ENCODE measurements around the gene B3GAT1. TPM values are rescaled to one million over a fixed set of nuclear protein-coding genes. Genes with fewer than 3 reads are reported as not detected.
"Not testable (repeated sequence)": the region's sequence is repeated elsewhere in the genome, so short reads cannot be mapped to it uniquely, and the experiment has no call there.

Gene B3GAT1
- total and polyA plus RNA-seq, 9 donors: 0.09 to 0.86 (median 0.27) TPM

DNA sequence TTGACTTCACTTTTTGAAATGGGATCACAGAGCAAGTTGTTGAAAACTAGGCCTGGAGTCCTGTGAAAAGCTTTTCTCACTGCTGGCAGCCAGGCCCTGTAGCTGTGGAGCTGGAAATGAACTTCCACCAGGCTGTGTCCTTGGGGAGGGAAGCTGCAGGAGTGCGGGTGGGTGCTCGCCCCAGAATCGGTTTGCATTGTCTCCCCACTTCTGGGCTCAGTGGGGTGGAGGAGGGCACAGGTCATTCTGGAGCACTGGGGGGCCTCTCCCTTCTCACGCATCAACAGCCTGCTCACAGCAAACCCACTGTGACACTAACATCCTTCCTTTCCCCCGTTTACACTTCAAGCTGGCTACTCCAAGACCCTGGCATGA lies 65.1 kb downstream of the B3GAT1 start:
- peaks cover 6% of the 10 kb centered on the region for H3K27me3 ChIP-seq (ENCODE audit: control insufficient read depth, insufficient read depth, low read length)
- no peak overlapping the region for H3K27ac ChIP-seq (ENCODE audit: low read length)
- no peaks in the 10 kb centered on the region for H3K4me1 ChIP-seq (ENCODE audit: control insufficient read depth, insufficient read depth, low read length)
- H3K4me3 ChIP-seq (ENCODE audit: low read length): no peak overlapping the region
- no peaks in the 10 kb centered on the region for H3K9me3 ChIP-seq (replicated peaks; ENCODE audit: control insufficient read depth, low read depth, low read length)
- 71% methylated on average over 5 of the region's 5 CpGs for WGBS (ENCODE audit: insufficient coverage)
- no peaks in the 10 kb centered on the region for H3K36me3 ChIP-seq (ENCODE audit: control insufficient read depth, insufficient read depth, low read length)
- DNase-seq: no peak

DNA sequence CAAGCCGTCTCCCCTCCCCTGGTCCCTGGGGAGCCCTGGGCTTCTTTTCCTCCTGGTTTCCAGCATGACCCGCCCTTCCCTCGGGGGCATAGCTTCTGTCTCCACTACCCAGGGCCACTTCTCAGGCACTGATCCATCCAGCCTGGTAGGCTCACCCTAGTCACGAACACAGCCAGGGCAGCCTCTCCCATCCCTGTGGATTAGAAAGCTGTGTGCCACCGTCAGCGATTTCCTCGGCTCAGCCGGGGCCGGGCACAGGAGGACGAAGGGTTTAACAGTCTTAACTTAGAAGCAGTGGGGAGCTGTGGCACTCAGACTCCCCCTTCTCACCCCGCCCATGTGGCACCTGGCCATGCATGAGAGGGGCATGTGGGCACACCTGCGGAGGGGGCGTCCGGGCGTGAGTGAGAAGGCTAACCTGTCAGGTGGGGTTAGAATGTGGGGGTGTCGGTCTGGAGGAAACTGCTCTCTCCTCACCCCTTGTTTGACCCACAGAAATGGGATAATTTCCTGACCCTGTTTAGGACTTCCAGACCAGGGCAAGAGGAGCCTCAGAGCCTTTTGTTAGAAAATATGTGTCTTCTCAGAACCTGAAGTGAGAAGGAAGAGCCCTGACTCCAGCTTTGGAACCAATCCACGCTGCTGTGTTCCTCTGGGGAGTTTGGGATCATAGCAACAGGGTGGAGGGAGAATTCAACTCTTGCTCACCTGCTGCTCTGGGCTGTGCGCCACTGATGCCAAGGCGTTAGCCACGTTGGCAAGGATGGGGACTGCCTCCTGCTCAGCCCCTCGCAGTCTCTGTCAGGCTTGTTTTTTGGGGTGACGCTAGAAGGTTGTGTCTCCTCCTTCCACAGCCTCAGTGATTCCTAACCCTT lies 65.7 kb downstream of the B3GAT1 start:
- H3K27me3 ChIP-seq (ENCODE audit: control insufficient read depth, insufficient read depth, low read length): peaks cover 6% of the 10 kb centered on the region
- DNase-seq: no peak
- no peaks in the 10 kb centered on the region for H3K4me1 ChIP-seq (ENCODE audit: control insufficient read depth, insufficient read depth, low read length)
- H3K9me3 ChIP-seq (replicated peaks; ENCODE audit: control insufficient read depth, low read depth, low read length): no peaks in the 10 kb centered on the region
- H3K27ac ChIP-seq (ENCODE audit: low read length): no peak overlapping the region
- no peak overlapping the region for H3K4me3 ChIP-seq (ENCODE audit: low read length)
- no peaks in the 10 kb centered on the region for H3K36me3 ChIP-seq (ENCODE audit: control insufficient read depth, insufficient read depth, low read length)
- WGBS (ENCODE audit: insufficient coverage): 68% methylated on average over 11 of the region's 22 CpGs

DNA sequence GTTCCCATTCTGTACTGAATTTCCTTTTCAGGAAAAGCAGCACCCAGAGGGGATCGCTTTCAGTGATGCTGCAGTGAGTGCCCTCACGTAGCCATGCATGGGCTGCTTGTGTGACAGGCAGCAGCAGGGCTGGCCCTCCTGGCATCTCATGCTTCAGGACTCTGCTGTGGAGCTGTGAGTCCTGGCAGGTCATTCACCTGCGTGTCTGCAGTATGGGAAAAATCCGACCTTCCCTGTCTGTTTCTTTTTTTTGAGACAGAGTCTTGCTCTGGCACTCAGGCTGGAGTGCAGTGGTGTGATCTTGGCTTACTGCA lies 66.8 kb downstream of the B3GAT1 start:
- Histone ChIP-seq H3K4me1 (ENCODE audit: control insufficient read depth, insufficient read depth, low read length) (no peaks in the 10 kb centered on the region), H3K27me3 (ENCODE audit: control insufficient read depth, insufficient read depth, low read length) (peaks cover 6% of the 10 kb centered on the region), H3K4me3 (ENCODE audit: low read length) (no peak overlapping the region), H3K27ac (ENCODE audit: low read length) (no peak overlapping the region), H3K9me3 (replicated peaks; ENCODE audit: control insufficient read depth, low read depth, low read length) (no peaks in the 10 kb centered on the region), H3K36me3 (ENCODE audit: control insufficient read depth, insufficient read depth, low read length) (no peaks in the 10 kb centered on the region)
- no peak for DNase-seq
- whole genome bisulfite sequencing (ENCODE audit: insufficient coverage): 83% methylated on average over 4 of the region's 4 CpGs

DNA sequence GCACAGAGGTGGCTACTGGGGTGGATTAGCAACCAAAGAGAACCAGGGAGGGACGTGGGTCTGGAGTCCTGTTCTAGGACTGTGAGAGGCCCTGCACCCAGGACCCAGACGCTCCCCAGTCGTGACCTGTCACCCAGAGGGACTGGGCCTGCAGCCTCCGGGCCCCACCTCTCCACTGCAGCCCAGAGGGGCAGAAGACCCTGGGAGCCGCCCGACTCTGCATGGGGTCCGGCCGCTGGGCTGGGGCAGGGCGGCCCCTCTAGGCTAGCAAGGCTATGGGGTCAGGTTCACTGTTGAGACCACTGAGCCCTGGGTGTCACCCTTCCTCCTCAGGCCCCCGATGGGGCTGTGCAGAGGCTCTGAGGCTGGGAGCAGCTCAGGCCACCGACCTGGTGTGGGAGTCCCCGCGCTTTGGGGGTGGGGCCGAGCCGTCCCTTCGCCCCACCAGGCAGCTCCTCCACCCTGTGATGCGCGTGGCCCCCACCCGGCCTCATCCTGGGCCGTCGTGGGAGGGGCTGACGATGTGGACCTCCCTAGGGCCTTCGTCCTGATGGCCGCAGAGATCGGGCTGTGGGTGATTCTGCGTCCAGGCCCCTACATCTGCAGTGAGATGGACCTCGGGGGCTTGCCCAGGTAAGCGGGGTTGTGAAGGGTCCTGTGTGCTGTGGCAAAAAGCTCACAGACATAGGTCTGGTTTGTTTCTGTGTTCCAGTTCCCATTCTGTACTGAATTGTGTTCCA lies 67.4 kb downstream of the B3GAT1 start:
- H3K27ac ChIP-seq (ENCODE audit: low read length); H3K36me3 ChIP-seq (ENCODE audit: control insufficient read depth, insufficient read depth, low read length); H3K9me3 ChIP-seq (replicated peaks; ENCODE audit: control insufficient read depth, low read depth, low read length); H3K27me3 ChIP-seq (ENCODE audit: control insufficient read depth, insufficient read depth, low read length); H3K4me3 ChIP-seq (ENCODE audit: low read length); H3K4me1 ChIP-seq (ENCODE audit: control insufficient read depth, insufficient read depth, low read length); DNase-seq: not testable (repeated sequence)
- 73% methylated on average over 5 of the region's 28 CpGs for WGBS (ENCODE audit: insufficient coverage)

DNA sequence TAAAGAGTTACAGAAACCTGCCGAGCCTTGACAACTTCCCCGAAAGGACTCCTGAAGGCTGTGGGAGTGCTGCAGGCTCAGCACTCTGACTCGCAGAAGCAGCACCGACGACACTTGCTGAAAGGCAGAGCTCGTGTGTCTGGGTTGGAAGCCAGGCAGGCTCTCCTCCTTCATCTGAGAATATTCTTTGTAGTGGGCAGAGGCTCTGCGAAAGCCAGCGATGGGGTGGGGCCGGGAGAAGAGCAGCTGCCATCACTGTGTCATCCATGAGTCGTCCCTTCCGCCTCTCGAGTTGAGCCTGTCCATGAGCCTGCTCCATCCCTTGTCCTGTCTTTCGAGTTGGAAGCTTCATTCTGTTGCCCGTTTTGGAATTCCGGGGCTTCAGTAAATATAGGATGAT lies 68.4 kb downstream of the B3GAT1 start:
- Histone ChIP-seq H3K9me3 (replicated peaks; ENCODE audit: control insufficient read depth, low read depth, low read length) (no peaks in the 10 kb centered on the region), H3K4me3 (ENCODE audit: low read length) (no peak overlapping the region), H3K36me3 (ENCODE audit: control insufficient read depth, insufficient read depth, low read length) (no peaks in the 10 kb centered on the region), H3K4me1 (ENCODE audit: control insufficient read depth, insufficient read depth, low read length) (no peaks in the 10 kb centered on the region), H3K27ac (ENCODE audit: low read length) (no peak overlapping the region), H3K27me3 (ENCODE audit: control insufficient read depth, insufficient read depth, low read length) (peaks cover 6% of the 10 kb centered on the region)
- 78% methylated on average over 12 of the region's 15 CpGs for WGBS (ENCODE audit: insufficient coverage)
- no peak for DNase-seq

DNA sequence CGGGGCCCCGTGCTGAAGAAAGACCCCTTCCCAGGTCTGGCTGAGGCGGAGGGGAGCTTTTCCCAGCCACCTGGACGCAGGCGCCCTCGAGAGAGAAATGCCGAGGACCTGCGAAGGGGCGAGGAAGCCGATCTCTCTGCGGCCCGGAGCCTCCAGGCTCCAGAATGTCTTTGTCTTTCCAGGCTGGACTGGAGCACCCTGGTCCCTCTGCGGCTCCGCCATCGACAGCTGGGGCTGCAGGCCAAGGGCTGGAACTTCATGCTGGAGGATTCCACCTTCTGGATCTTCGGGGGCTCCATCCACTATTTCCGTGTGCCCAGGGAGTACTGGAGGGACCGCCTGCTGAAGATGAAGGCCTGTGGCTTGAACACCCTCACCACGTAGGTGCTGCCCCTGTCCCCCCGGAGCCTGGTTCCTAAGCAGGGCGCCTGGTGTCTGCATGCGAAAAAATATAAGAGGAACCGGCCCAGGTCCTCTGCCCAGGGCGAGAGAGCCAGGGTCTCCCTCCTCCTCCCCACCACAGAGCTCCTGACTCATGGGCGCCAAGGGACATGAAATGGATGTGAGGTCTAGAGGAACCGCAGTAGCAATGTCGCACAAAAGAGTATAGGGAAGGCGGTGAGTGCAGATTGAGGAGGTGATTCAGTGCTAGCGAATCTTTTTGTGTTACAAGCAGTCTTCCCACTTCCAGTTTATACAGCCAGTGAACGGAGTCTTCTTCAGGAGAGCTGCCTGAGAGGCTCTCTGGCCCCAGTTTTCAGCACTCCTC lies 69.3 kb downstream of the B3GAT1 start:
- Histone ChIP-seq H3K27me3 (ENCODE audit: control insufficient read depth, insufficient read depth, low read length) (peaks cover 6% of the 10 kb centered on the region), H3K27ac (ENCODE audit: low read length) (no peak overlapping the region), H3K4me3 (ENCODE audit: low read length) (no peak overlapping the region), H3K36me3 (ENCODE audit: control insufficient read depth, insufficient read depth, low read length) (no peaks in the 10 kb centered on the region), H3K9me3 (replicated peaks; ENCODE audit: control insufficient read depth, low read depth, low read length) (no peaks in the 10 kb centered on the region), H3K4me1 (ENCODE audit: control insufficient read depth, insufficient read depth, low read length) (no peaks in the 10 kb centered on the region)
- WGBS (ENCODE audit: insufficient coverage): 67% methylated on average over 18 of the region's 30 CpGs
- DNase-seq: no peak

DNA sequence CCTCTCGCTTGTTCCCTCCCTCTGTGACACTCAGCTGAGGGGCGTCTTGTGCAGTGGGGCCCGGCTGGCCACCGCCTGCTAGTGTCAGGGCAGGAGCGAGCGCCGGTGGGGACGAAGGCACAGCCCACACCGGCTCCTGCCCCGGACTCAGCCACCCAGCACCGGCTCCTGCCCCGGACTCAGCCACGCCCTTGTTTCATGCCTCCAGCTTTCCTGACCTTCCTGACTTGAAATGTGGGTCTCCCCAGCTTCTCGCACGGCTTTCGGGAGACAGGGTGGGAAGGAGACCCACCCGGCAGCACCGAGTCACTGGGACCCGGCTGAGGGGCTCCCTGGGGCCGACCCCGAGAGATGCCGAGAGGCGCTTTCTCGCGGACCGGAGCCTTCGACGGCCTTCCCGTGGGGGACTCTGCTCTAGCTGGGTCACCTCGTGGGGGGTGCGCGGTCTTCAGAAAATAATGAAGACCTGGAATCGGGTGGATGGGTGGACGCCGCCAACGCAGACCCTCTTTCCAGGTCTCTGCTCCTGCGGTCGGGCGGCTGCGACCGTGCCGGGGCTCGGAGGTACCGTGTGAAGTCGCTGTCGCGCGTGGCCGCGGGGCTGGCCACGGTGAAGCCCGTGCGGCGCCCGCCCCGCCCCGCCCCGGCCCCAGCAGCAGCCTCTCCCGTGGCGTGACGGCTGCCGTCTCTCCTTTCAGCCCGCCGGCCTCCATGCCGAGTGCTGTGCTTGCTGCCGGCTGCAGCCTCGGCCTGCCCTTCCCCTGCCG lies 70.1 kb downstream of the B3GAT1 start:
- Histone ChIP-seq H3K27me3 (ENCODE audit: control insufficient read depth, insufficient read depth, low read length) (peaks cover 8% of the 10 kb centered on the region), H3K36me3 (ENCODE audit: control insufficient read depth, insufficient read depth, low read length) (no peaks in the 10 kb centered on the region), H3K4me1 (ENCODE audit: control insufficient read depth, insufficient read depth, low read length) (no peaks in the 10 kb centered on the region), H3K27ac (ENCODE audit: low read length) (no peak overlapping the region), H3K4me3 (ENCODE audit: low read length) (no peak overlapping the region), H3K9me3 (replicated peaks; ENCODE audit: control insufficient read depth, low read depth, low read length) (no peaks in the 10 kb centered on the region)
- DNase-seq: no peak
- 83% methylated on average over 67 of the region's 68 CpGs for WGBS (ENCODE audit: insufficient coverage)

DNA sequence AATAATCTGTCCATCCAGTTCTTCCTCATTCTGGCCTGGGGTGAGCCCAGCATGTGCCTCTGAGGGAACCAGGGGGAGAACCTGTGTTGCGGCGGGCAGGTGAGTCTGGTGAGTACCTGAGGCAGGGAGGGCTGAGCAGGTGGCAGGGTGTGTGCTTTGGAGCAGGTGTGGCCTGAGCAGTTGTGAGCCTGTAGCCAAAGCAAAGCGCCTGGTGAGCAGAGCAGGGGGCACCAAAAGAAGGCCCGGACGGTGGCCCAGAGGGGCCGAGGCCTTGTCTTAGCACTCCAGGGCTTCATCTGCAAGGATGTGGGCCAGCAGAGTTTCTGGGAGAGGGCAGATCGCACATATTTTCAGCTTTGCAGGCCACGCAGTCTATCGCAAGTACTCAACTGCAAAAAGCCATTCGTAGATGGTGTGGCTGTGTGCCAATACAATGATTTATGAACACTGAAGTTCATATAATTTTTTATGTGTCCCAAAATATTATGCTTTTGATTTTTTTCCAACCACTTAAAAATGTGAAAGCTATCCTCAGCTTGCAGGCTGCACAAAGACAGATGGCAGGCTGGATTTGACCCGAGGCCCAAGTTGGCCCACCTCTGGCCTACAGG lies 71.6 kb downstream of the B3GAT1 start:
- Histone ChIP-seq H3K4me1 (ENCODE audit: control insufficient read depth, insufficient read depth, low read length) (no peaks in the 10 kb centered on the region), H3K9me3 (replicated peaks; ENCODE audit: control insufficient read depth, low read depth, low read length) (no peaks in the 10 kb centered on the region), H3K36me3 (ENCODE audit: control insufficient read depth, insufficient read depth, low read length) (no peaks in the 10 kb centered on the region), H3K27me3 (ENCODE audit: control insufficient read depth, insufficient read depth, low read length) (peaks cover 8% of the 10 kb centered on the region), H3K4me3 (ENCODE audit: low read length) (no peak overlapping the region), H3K27ac (ENCODE audit: low read length) (no peak overlapping the region)
- 60% methylated on average over 6 of the region's 11 CpGs for WGBS (ENCODE audit: insufficient coverage)
- no peak for DNase-seq

DNA sequence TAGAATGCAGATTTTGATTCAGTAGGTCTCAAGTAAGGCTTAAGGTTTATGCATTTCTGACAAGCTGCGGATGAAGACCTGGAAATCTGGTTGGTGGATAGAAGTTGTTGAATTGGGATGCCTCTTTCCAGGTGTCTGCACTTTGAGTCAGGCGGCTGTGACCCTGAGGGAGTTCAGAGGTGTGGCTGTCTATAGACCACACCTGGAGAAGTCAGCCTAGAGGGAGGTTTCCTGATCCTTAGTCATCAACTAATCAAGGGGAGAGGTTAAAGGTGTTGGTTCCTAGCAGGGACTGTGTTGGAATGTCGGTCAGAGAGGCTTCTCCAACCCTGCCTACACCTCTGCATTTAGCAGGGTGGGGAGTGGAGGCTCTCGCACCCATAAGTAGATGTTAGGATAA lies 72.3 kb downstream of the B3GAT1 start:
- WGBS (ENCODE audit: insufficient coverage): 61% methylated on average over 2 of the region's 4 CpGs
- Histone ChIP-seq H3K4me1 (ENCODE audit: control insufficient read depth, insufficient read depth, low read length) (no peaks in the 10 kb centered on the region), H3K27ac (ENCODE audit: low read length) (no peak overlapping the region), H3K4me3 (ENCODE audit: low read length) (no peak overlapping the region), H3K9me3 (replicated peaks; ENCODE audit: control insufficient read depth, low read depth, low read length) (no peaks in the 10 kb centered on the region), H3K36me3 (ENCODE audit: control insufficient read depth, insufficient read depth, low read length) (no peaks in the 10 kb centered on the region), H3K27me3 (ENCODE audit: control insufficient read depth, insufficient read depth, low read length) (peaks cover 8% of the 10 kb centered on the region)
- DNase-seq: no peak
